BE2C (cell line): ENCODE data around the gene MVB12B.

Source experiments
- DNase-seq: peaks from one replicate; pipeline ENCODE4 v3.0.0-alpha.2; 2020
- H3K27me3 ChIP-seq: fragments of 250-450 bp; sonication (Bioruptor Pico); 2 replicates; pipeline ENCODE4 v1.5.1; 2020; ENCODE audit warnings: mild to moderate bottlenecking
- H3K36me3 ChIP-seq: fragments of 250-450 bp; sonication (Bioruptor Pico); 2 replicates; pipeline ENCODE4 v1.5.1; 2020; ENCODE audit warnings: mild to moderate bottlenecking
- H3K4me1 ChIP-seq: fragments of 250-450 bp; sonication (Bioruptor Pico); 2 replicates; pipeline ENCODE4 v1.5.1; 2020
- H3K4me3 ChIP-seq: 2 replicates; pipeline ENCODE4 v1.5.1; 2011; ENCODE audit warnings: low read depth, low read length
- H3K9me3 ChIP-seq: fragments of 250-450 bp; sonication (Bioruptor Pico); 2 replicates; pipeline ENCODE4 v1.5.1; 2020
- TF ChIP-seq, protein P1 (sequence below): IDR thresholded peaks from 2 replicates; pipeline ENCODE4 v1.5.1; 2012; ENCODE audit warnings: mild to moderate bottlenecking, low read depth, low read length

The MVB12B gene

DNA sequence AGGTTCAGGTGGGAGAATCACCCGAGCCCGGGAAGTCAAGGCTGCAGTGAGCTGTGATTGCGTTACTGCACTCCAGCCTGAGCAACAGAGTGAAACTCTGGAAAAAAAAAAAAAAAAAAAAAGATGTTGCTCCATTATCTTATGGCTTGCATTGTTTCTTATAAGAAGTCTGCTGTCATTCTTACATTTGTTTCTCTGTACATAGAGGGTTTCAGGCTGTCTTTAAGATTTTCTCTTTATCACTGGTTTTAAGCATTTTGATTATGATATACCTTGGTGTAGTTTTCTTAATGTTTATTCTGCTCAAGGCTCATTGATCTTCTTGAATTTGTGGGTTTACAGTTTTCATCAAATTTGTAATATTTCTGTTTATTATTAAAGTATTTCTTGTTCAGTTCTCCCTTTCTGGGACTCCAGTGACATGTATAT, 35.2 kb downstream of the MVB12B start:
- TF ChIP-seq, protein P1, sequence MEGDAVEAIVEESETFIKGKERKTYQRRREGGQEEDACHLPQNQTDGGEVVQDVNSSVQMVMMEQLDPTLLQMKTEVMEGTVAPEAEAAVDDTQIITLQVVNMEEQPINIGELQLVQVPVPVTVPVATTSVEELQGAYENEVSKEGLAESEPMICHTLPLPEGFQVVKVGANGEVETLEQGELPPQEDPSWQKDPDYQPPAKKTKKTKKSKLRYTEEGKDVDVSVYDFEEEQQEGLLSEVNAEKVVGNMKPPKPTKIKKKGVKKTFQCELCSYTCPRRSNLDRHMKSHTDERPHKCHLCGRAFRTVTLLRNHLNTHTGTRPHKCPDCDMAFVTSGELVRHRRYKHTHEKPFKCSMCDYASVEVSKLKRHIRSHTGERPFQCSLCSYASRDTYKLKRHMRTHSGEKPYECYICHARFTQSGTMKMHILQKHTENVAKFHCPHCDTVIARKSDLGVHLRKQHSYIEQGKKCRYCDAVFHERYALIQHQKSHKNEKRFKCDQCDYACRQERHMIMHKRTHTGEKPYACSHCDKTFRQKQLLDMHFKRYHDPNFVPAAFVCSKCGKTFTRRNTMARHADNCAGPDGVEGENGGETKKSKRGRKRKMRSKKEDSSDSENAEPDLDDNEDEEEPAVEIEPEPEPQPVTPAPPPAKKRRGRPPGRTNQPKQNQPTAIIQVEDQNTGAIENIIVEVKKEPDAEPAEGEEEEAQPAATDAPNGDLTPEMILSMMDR = no peak
- Histone ChIP-seq H3K9me3 (peaks cover 2% of the 10 kb centered on the region; the same call in 1 of the 2 replicates), H3K4me1 (no peaks in the 10 kb centered on the region), H3K4me3 (no peak overlapping the region), H3K27me3 (no peaks in the 10 kb centered on the region), H3K36me3 (no peaks in the 10 kb centered on the region)
- DNase-seq = no peak

DNA sequence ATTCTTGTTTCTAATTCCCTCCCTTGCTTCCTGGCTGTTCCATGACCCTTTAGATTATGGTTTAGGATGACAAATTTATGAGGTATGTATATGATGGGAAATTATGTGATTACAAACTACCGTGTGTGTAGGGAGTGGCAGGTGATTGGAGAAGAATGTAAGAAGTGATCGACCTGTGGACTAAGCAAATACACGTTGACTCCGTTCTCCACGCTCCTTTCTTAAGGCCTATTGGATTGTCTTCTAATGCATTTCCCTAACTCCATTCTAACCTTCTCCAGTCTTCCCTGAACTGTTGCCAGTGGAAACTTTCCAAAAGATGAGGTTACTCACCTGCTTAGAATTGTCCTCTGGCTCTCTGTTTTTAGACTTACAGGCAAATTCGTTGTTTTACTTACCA, 36.6 kb downstream of the MVB12B start:
- TF ChIP-seq, protein P1 = no peak
- Histone ChIP-seq H3K27me3 (no peaks in the 10 kb centered on the region), H3K36me3 (no peaks in the 10 kb centered on the region), H3K4me3 (no peak overlapping the region), H3K9me3 (peaks cover 2% of the 10 kb centered on the region; the same call in 1 of the 2 replicates), H3K4me1 (no peaks in the 10 kb centered on the region)
- DNase-seq = no peak

DNA sequence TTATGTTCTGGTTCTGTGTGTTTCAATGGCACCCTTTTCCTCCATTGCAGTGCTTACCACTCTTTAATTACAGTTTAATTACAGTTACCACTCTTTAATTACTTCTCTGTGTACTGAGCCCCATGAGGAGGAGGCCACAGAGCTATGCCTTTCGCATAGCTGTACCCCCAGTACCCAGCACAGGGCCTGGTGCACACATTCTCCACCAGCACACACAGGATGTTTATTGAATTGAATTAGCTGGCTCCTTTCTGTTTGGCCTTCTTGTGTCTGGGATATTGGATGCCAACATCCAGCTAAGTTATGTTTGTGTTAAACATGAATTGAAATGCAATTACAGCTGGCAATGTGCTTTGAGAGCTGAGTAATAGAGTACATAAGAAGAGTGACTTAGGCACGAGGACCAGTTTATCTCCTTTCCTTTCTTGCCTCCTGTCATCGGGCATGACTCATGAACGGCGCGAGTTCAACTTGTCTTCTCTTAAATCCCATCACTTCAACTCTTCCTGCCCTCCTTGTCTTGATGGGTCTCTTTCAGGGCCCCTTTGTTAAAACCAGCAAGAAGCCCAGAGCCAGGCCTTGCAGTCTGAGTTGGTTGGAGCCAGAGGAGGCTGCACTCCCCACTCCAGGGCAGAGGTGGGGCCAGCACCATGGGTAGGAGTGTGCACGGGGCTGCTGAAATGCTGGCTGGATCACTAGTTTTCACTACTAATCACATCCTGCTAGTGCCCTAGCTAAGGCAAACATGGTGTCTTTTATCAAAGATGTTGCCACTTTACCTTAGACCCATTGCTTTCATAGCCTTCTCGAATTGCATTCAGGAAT, 37.4 kb downstream of the MVB12B start:
- peaks cover 2% of the 10 kb centered on the region; the same call in 1 of the 2 replicates for H3K9me3 ChIP-seq
- no peaks in the 10 kb centered on the region for H3K27me3 ChIP-seq
- no peaks in the 10 kb centered on the region for H3K36me3 ChIP-seq
- H3K4me1 ChIP-seq = no peaks in the 10 kb centered on the region
- TF ChIP-seq, protein P1 = no peak
- no peak for DNase-seq
- no peak overlapping the region for H3K4me3 ChIP-seq

DNA sequence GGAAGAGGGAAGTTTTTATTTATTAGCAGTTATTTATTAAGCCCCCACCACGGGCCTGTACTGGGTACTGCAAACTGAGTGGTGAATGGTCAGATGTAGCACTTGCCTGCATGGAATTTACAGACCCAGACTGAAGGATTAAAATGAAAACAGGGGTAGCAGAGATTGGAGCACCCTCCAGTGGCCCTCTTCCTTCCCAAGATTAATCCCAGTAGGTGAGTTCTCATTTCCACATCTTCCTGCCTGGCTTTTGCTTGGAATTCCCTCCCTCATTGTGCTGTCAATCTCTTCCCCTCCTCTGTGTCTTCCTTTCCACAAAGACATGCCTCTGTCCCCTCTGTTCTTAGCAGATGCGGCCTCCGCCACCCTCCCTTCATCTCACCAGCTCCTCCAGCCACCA, 39.2 kb downstream of the MVB12B start:
- DNase-seq = no peak
- Histone ChIP-seq H3K4me3 (no peak overlapping the region), H3K9me3 (no peaks in the 10 kb centered on the region; the same call in 1 of the 2 replicates), H3K27me3 (no peaks in the 10 kb centered on the region), H3K36me3 (no peaks in the 10 kb centered on the region), H3K4me1 (no peaks in the 10 kb centered on the region)
- TF ChIP-seq, protein P1 = no peak

DNA sequence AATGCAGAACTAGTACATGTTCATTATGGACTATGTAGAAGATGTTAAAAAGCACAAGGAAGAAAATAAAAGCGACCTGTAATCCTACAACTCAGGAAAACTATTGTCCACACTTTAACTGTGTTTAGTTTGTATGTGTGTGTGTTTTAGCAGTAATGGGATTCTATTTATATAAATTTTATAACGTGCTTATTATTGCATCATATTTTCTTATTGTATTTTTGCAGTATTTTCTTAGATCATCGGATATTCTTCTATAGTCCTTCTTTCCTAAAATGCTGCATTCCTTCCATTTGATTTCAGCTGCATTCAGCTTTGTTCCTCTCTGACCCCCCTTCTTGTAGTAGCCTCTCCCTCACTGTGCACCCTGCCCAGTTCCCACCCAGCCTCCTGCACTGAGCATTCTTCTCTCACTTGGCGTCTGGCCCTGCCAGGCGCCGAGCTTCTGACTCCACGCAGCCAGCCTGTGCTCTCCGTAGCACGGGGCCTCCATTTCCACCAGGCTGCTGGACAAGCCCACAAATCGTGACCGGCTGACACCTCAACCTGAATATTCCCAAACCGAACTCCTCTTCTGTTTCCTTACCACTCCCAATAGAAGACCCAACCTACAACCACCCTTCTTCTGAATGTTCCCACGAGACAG, 39.9 kb downstream of the MVB12B start:
- H3K9me3 ChIP-seq = no peaks in the 10 kb centered on the region; the same call in 1 of the 2 replicates
- TF ChIP-seq, protein P1 = no peak
- H3K36me3 ChIP-seq = no peaks in the 10 kb centered on the region
- H3K4me1 ChIP-seq = no peaks in the 10 kb centered on the region
- no peaks in the 10 kb centered on the region for H3K27me3 ChIP-seq
- no peak overlapping the region for H3K4me3 ChIP-seq
- no peak for DNase-seq

DNA sequence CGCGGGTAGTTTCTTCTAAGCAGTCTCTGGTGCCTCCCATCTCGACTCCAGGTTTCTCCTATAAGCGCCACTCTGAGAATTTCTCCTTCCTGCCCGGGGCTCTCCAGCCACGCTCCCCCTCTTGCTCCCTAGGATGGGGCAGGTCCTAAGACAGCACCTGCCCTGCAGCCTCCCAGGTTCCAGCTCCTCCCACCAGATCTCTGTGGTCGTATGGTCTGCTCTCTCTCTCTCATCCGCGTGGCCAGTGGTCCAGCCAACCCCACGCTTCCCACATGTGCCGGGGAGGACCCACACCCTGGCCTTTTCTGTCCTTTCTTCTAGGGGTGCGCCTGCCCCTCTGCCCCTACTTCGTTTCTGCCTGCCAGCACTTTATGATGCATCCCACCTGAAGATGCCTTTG, 40.5 kb downstream of the MVB12B start:
- H3K27me3 ChIP-seq = no peaks in the 10 kb centered on the region
- no peaks in the 10 kb centered on the region; the same call in 1 of the 2 replicates for H3K9me3 ChIP-seq
- TF ChIP-seq, protein P1 = no peak
- H3K4me3 ChIP-seq = no peak overlapping the region
- H3K36me3 ChIP-seq = no peaks in the 10 kb centered on the region
- no peak for DNase-seq
- no peaks in the 10 kb centered on the region for H3K4me1 ChIP-seq
